Ramos (cell line): ENCODE data around the gene IL1R1.

Source experiments
- in situ Hi-C: fragments of 300-500 bp; cut with MboI; formaldehyde crosslinking; loops from one replicate; pipeline ENCODE4 v1.14.3; 2022; ENCODE audit warnings: low sequenced_read_pairs; ENCODE audit not compliant: unreplicated experiment

Gene IL1R1

GRCh38 chr2:102137138-102137537 is 5.4 kb upstream of the IL1R1 start:
- in situ Hi-C loops: no loop called here

- in situ Hi-C loops: no loop called here
These were observed 4.2 kb upstream of the IL1R1 start for GRCh38 chr2:102138331-102138730.

GRCh38 chr2:102139851-102140250 is 2.7 kb upstream of the IL1R1 start:
- in situ Hi-C loops: no loop called here

- in situ Hi-C loops: no loop called here
These were observed 2.2 kb upstream of the IL1R1 start for GRCh38 chr2:102140377-102140776.

- in situ Hi-C loops: no loop called here
These were observed 1.3 kb upstream of the IL1R1 start for GRCh38 chr2:102141011-102141943.

GRCh38 chr2:102142829-102143449 is 393 bp downstream of the IL1R1 start:
- in situ Hi-C loops: no loop called here

GRCh38 chr2:102143450-102143985 is 972 bp downstream of the IL1R1 start:
- in situ Hi-C loops: no loop called here

GRCh38 chr2:102144128-102144527 is 1.6 kb downstream of the IL1R1 start:
- in situ Hi-C loops: no loop called here

- in situ Hi-C loops: no loop called here
These were observed 2.6 kb downstream of the IL1R1 start for GRCh38 chr2:102145107-102145506.

- in situ Hi-C loops: no loop called here
These were observed 3.4 kb downstream of the IL1R1 start for GRCh38 chr2:102145934-102146333.

GRCh38 chr2:102147935-102148334 is 5.4 kb downstream of the IL1R1 start:
- in situ Hi-C loops: no loop called here

GRCh38 chr2:102149243-102149642 is 6.7 kb downstream of the IL1R1 start:
- in situ Hi-C loops: no loop called here

- in situ Hi-C loops: no loop called here
These were observed 7.3 kb downstream of the IL1R1 start for GRCh38 chr2:102149644-102150455.

- in situ Hi-C loops: no loop called here
These were observed 11.8 kb downstream of the IL1R1 start for GRCh38 chr2:102154364-102154763.

GRCh38 chr2:102154946-102155702 is 12.6 kb downstream of the IL1R1 start:
- in situ Hi-C loops: no loop called here

GRCh38 chr2:102155703-102156515 is 13.4 kb downstream of the IL1R1 start:
- in situ Hi-C loops: no loop called here

GRCh38 chr2:102158011-102158755 is 15.6 kb downstream of the IL1R1 start:
- in situ Hi-C loops: no loop called here

- in situ Hi-C loops: no loop called here
These were observed 16.7 kb downstream of the IL1R1 start for GRCh38 chr2:102159295-102159694.
